Middle frontal gyrus (tissue), 1 donor: Measurements from ENCODE around the gene RSAD2.
"Not testable (repeated sequence)": the region's sequence is repeated elsewhere in the genome, so short reads cannot be mapped to it uniquely, and the experiment has no call there.

Experiments
- DNase-seq: peaks from one replicate; pipeline ENCODE4 v3.0.0-alpha.2; 2015; ENCODE audit warnings: low spot score; ENCODE audit errors: extremely low spot score

RSAD2 gene

DNA sequence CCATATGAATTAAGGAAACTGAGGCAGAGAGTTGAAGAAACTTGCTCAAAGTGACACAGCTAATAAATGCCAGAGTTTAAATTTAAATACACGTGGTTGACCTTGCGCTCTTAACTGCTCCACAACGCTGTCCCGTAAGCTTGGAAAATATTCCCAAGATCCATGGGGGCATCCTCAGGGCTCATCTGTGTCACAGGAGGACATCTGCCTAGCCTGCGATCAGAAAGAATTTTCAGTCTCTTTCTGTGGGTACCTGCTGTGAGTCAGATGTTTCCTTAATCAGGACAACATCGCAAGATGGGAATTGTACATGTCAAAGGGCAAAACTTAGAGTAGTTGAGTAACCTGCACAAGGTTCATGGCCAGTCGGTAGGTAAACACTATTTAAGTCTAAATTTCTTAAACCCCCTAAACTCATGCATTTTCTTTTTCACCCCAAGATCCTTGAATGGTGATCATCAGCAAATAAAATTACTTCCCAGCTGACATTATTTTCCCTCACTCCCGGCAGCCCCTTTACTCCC lies 13.3 kb upstream of the RSAD2 start:
- no peak for DNase-seq

- DNase-seq = no peak
Measured at GRCh38 chr2:6864923-6865345, 12.6 kb upstream of the RSAD2 start.

DNA sequence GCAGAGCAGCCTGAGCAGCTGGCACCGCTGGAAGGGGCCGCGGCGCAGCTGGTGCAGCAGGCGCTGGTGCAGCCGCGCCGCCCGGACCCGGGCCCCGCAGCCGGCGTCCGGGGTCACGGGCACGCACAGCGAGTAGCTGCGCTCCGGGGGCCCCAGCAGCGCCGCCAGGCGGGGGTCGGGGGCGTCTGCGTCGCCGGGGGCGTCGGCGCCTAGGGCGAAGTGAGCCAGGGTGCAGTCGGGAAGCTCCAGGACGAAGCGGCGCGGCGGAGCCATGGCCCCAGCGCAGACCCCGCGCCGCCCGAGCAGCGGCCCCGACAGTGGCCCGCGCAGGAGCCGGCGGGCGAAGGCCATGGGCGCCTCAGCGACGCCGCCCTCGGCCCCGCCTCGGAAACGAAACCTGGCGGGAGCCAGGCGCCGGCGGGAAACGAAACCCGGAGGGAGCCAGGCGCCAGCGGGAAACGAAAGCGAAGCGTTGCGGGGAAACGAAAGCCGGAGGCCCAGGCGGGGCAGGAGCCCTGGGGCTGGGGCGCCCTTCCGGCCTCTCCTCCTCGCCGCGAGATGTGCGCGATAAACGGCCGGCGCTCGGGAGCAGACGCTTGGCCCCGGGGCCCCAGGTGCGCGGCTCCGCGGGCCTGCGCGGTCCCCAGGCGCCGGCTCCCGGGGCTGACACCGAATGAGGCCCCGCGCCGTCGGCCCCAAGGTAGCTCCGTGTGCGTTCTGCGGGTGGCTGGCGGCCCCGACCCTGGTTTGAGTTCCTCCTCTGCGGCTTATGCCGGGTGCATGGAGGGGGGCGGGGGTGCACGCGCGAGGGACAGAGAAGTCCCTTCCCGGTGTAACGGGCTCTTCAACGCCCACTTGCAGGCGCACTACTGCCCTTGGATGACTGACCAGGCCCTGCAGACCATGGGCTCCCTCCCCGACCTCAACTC lies 12.0 kb upstream of the RSAD2 start, which contains the start of gene CMPK2:
TSS of gene CMPK2 (minus strand) at position 562 of the 929 bp plus-strand sequence. CDS start at position 351, 211 bp downstream.
- DNase-seq = no peak

DNA sequence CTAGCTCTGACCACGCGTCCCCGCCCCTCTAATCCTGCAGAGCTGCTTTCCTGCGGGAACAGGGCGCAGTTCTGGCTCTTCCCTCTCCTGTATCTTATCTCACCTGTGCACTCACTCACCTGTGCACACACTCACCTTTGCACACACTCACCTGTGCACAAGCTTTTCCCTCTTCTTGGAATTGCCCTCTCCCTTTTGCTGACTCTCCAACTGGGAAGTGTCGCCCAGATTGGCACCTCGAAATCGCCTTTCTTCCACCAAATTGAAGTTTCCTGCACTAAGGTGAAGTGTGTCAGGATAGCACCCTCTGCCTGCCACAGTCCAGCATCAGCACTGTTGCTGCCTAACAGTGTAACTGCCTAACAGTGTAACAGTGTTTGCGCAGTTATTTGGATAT lies 11.3 kb upstream of the RSAD2 start:
- no peak for DNase-seq

DNA sequence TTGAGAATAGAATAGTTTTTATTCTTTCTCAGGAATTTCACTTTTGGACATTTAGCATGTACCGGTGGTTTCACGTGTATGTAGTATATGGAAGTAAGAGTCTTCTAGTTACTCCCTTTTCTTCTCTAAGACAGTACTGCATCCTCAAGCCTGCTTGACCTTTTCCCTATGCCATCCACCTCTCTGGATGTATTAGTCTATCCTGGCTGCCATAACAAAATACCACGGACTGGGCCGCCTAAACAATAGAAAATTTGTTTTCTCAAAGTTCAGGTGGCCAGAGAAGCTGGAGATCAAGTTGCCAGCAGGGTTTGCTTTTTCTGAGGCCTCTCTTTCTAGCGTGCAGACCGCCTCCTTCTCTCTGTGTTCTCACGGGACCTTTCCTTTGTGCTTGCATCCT lies 10.6 kb upstream of the RSAD2 start:
- no peak for DNase-seq

DNA sequence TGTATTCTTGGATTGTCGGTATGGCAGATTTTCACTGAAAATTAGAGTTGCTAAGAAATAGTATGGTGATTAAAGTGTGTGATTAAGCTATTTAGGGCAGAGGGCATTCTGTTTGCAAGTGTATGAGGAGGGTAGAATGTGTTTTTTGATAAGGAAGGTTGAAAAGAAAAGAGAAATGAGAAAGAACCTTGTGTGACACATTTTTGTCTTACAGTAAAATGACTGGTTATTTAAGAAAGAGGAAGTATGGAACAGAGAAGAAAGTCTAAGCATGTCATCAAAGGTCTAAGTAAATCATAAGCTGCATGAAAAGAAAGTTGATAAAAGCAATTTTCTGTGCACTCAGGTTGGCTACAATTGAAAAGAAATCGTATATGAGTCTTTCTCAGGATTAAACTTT lies 5.2 kb upstream of the RSAD2 start:
- DNase-seq = no peak

DNA sequence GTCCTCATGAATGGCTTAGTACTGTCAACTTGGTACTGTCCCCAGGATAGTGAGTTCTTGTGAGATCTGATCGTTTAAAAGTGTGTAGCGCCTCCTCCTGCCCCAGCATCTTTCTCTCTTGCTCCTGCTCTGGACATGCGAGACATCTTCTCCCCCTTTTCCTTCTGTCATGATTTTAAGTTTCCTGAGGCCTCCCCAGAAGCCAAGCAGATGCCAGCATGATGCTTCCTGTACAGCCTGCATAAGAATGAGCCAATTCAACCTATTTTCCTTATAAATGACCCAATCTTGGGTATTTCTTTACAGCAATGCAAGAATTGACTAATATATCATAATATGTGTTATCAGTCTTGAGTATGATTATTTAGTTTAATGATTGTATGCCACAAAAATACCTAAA lies 3.5 kb upstream of the RSAD2 start:
- DNase-seq = no peak

DNA sequence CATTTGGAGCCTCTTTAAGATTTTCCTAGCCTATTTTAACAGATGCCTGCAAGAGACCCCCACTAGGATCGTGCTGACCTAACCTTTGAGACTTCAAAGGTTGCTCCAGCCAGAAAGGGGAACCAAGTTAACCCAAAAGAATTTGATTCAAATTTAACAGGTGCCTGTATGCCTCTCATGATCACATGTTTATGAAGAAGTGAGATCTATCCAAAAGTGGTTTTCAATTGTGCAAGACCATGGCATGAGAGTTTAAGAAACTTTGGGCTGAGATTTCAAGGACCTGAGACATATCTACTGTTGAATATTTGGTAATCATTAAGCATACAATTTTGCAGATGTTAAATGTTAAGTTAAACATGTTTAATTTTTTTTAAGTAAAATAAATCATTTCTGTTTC lies 1.3 kb upstream of the RSAD2 start:
- no peak for DNase-seq

GRCh38 chr2:6878549-6878948 lies 972 bp downstream of the RSAD2 start:
- DNase-seq = no peak

- no peak for DNase-seq
Measured at GRCh38 chr2:6879011-6879410, 1.4 kb downstream of the RSAD2 start.

DNA sequence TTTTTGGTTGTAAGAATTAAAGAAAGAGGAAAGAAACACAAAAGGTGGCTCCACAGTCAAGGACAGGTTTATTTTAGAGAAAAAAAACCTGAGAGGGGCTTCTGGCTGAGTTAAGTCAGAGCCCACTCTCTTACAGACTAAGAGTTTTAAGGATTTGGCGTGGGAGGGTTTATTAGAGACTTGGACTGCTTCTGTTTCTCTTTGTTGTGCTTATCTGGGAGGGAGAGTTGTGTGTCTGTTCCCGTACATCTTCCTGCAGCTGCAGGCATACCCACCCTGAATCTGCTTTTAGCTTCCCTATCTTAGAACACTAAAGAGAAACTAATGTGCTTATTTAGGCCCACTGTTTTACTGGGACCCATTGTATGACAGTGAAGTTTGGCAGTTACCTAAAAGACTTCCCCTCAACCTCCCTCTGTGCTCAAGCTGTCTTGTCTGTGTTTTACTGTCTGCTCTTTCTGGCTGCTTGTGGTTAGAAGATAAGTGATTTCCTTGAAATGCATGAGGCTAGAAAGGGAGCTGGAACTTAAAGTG lies 2.7 kb downstream of the RSAD2 start:
- DNase-seq = no peak

GRCh38 chr2:6881046-6881445 lies 3.5 kb downstream of the RSAD2 start:
- no peak for DNase-seq

DNA sequence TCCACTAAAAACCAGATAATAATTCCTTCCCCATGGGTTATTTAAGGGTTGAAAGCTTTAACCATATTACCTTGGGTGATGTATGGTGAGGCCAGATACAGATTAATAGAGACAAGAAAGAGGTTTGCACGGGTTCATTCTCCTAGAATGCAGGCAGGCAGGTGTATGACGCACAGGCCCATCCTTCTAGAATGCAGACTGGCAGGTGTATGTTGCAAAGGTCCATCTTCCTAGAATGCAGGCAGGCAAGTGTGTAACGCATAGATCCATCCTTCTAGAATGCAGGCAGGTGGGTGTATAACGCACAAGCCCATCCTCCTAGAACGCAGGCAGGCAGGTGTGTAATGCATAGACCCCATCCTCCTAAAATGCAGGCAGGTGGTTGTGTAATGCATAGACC lies 3.9 kb downstream of the RSAD2 start:
- no peak for DNase-seq

- no peak for DNase-seq
Measured at GRCh38 chr2:6883448-6884122, 6.0 kb downstream of the RSAD2 start.

DNA sequence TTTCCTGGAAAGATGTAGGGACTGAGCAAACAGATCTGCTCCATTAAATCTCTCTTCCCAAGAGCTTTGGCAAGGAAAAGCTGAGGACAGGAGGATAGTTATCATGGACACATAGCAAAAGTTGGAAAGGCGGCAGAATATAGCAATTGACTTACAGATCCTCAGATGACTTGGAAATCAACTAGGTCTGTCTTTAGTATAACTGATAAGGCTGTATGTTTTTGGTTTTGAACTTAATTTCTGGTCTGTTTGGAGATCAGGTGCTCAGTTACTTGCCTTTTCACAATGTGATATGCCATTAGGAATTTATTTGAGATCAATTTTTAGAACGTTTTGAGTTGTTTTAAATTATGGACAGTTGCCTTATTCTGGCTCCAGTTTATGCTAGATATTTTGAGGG lies 8.0 kb downstream of the RSAD2 start:
- no peak for DNase-seq

GRCh38 chr2:6885968-6886367 lies 8.4 kb downstream of the RSAD2 start:
- no peak for DNase-seq

GRCh38 chr2:6887751-6888192 lies 10.2 kb downstream of the RSAD2 start:
- no peak for DNase-seq

- no peak for DNase-seq
Measured at GRCh38 chr2:6888724-6889123, 11.1 kb downstream of the RSAD2 start.

DNA sequence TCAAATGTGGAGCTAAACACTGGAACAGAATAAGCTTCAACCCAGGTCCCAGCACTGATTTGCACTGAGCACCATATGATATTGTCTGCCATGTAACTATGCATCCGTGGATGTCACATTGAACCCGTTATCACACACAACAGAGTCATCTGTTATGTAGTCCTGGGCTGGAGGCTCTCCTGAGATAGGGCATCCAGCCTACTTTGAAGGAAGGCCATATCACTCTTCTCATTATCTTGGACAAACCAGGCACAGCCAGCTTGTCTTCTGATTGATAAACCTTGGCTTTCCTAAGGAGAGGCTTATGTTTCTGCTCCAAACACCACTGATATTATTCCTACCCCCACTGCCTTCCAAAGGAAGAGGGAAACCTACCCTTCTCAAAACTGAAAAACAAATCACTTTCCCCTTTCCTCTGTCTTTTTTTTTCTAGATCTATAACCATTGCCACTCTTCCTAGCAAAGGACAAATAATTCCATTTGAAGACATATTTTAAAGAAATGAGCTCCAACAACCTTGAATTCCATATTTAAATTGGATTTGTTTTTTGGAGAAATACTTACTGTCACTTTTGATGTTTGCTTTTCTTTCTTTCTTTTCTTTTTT lies 16.4 kb downstream of the RSAD2 start:
- no peak for DNase-seq

GRCh38 chr2:6896930-6897759 lies 19.6 kb downstream of the RSAD2 start:
- peak; percentile 59 for DNase-seq

- not testable (repeated sequence) for DNase-seq
Measured at GRCh38 chr2:6902581-6902980, 25.0 kb downstream of the RSAD2 start.
